Measurements from ENCODE around the gene ARRDC5.

DNA sequence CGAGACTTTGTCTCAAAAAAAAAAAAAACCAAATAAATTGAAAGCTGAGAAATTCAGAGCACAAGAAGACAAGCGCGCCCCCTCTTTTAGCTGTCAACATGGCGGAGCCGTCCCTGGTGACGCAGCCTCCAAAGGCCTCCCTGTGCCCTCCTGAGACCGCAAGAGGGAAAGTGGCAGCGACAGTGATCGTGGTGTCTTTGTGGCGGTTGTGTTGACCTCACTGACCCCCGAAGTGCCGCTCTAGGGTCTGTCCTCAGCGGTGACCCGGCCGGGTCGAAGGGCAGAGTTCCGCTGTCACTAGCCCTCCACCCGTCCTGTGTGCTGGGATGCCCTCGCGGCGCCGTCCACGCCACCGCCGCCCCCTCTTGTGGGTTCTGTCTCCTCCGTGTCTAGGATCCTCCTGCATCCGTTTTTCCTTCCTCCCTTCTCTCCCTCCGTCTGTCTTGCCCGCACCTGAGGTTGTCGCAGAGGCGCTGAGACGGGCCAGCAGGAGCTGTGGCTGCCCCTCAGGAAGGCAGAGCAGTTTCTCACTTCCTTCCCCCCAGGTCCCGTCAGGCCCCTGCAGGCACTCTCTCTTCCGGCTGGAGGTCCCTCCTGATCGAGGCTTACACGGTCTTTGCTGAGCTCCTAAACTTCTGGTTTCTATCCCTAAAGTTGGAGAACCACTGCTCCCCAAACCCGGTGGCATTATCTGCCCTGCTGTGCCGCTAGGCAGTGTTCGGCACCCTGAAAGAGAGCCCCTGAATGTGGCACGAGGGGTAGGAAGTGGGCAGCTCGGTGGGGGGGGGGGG, 13.8 kb upstream of the ARRDC5 start:
- no peak for TF ChIP-seq SMC3 (conservative IDR thresholded peaks at IDR 0.05; ENCODE audit: poor library complexity)
- TF ChIP-seq POLR2AphosphoS5 (IDR thresholded peaks at IDR 0.05) = no peak
